Neural cell (in vitro differentiated cells): ENCODE results near the gene EGFL7. TPM values are rescaled to one million over a fixed set of nuclear protein-coding genes. Genes with fewer than 3 reads are reported as not detected.

ENCODE experiments used
- H2AFZ ChIP-seq: fragments of 200-600, 300-800 bp; sonication (generic), shearing (Covaris generic); 2 replicates; pipeline ENCODE4 v1.6.0; 2014; ENCODE audit warnings: low read depth, mild to moderate bottlenecking, antibody characterized with exemption, low read length, moderate library complexity
- H3F3A ChIP-seq: fragments of 200-600 bp; shearing (Covaris generic); 2 replicates; pipeline ENCODE4 v1.6.1; 2016; ENCODE audit warnings: mild to moderate bottlenecking, moderate library complexity, mixed read lengths, antibody characterized with exemption, low read length; ENCODE audit not compliant: insufficient read depth, poor library complexity, severe bottlenecking
- H3K27ac ChIP-seq: fragments of 200-600, 300-800 bp; sonication (generic), shearing (Covaris generic); 2 replicates; pipeline ENCODE4 v1.5.1; 2014; ENCODE audit warnings: mild to moderate bottlenecking, low read length, moderate library complexity
- H3K27me3 ChIP-seq: fragments of 300-800, 200-600 bp; sonication (generic), shearing (Covaris generic); 2 replicates; pipeline ENCODE4 v1.6.0; 2014; ENCODE audit warnings: mild to moderate bottlenecking, low read depth, low read length, moderate library complexity; ENCODE audit not compliant: insufficient read depth
- H3K36me3 ChIP-seq: fragments of 300-800, 200-600 bp; sonication (generic), shearing (Covaris generic); 2 replicates; pipeline ENCODE4 v1.5.1; 2014; ENCODE audit warnings: mild to moderate bottlenecking, antibody characterized with exemption, low read length, moderate library complexity; ENCODE audit not compliant: insufficient read depth
- H3K4me2 ChIP-seq: fragments of 300-800, 200-600 bp; sonication (generic), shearing (Covaris generic); 2 replicates; pipeline ENCODE4 v1.6.0; 2014; ENCODE audit warnings: mild to moderate bottlenecking, low read length
- H3K4me3 ChIP-seq: fragments of 300-800, 200-600 bp; sonication (generic), shearing (Covaris generic); 2 replicates; pipeline ENCODE4 v1.5.1; 2014; ENCODE audit warnings: mild to moderate bottlenecking, low read length, moderate library complexity
- H3K79me2 ChIP-seq: fragments of 200-600 bp; shearing (Covaris generic); replicated peaks from 2 replicates; pipeline ENCODE4 v1.6.0; 2014; ENCODE audit warnings: mild to moderate bottlenecking, low read length, moderate library complexity; ENCODE audit not compliant: insufficient read depth
- H3K9ac ChIP-seq: fragments of 300-800, 200-600 bp; sonication (generic), shearing (Covaris generic); 2 replicates; pipeline ENCODE4 v1.6.1; 2016; ENCODE audit warnings: mild to moderate bottlenecking, low read length, mixed read lengths
- H3K9me2 ChIP-seq: fragments of 200-600 bp; shearing (Covaris generic); 2 replicates; pipeline ENCODE4 v1.6.1; 2016; ENCODE audit warnings: mild to moderate bottlenecking, low read length, mixed read lengths; ENCODE audit not compliant: insufficient read depth
- H3K9me3 ChIP-seq: fragments of 200-600, 300-800 bp; sonication (generic), shearing (Covaris generic); 2 replicates; pipeline ENCODE4 v1.6.1; 2016; ENCODE audit warnings: mild to moderate bottlenecking, mixed run types, low read length, moderate library complexity, mixed read lengths
- H4K20me1 ChIP-seq: fragments of 200-600 bp; shearing (Covaris generic); 2 replicates; pipeline ENCODE4 v1.6.1; 2016; ENCODE audit warnings: mild to moderate bottlenecking, mixed run types; ENCODE audit not compliant: insufficient read depth
- CTCF ChIP-seq: fragments of 450-650 bp; IDR thresholded peaks from 2 replicates; pipeline ENCODE4 v1.5.1; 2014; ENCODE audit warnings: antibody characterized with exemption, mild to moderate bottlenecking, moderate library complexity; ENCODE audit not compliant: poor library complexity, severe bottlenecking
- EP300 ChIP-seq: fragments of 450-650 bp; conservative IDR thresholded peaks from 2 replicates; pipeline ENCODE4 v1.6.1; 2014; ENCODE audit warnings: antibody characterized with exemption, mild to moderate bottlenecking, moderate library complexity; ENCODE audit not compliant: poor library complexity, severe bottlenecking
- EZH2 ChIP-seq: fragments of 200-600, 300-800 bp; shearing (Covaris generic), sonication (generic); IDR thresholded peaks from 2 replicates; pipeline ENCODE4 v1.6.1; 2014; ENCODE audit warnings: antibody characterized with exemption, low read length, borderline replicate concordance, mild to moderate bottlenecking; ENCODE audit not compliant: insufficient read depth, poor library complexity, severe bottlenecking
- MXI1 ChIP-seq: fragments of 450-650 bp; conservative IDR thresholded peaks from 2 replicates; pipeline ENCODE4 v1.6.1; 2014; ENCODE audit warnings: antibody characterized with exemption, mild to moderate bottlenecking; ENCODE audit not compliant: poor library complexity, severe bottlenecking
- POLR2AphosphoS5 ChIP-seq: IDR thresholded peaks from 2 replicates; pipeline ENCODE4 v1.6.1; 2012
- RAD21 ChIP-seq: fragments of 450-650 bp; conservative IDR thresholded peaks from 2 replicates; pipeline ENCODE4 v1.6.1; 2014; ENCODE audit warnings: antibody characterized with exemption, mild to moderate bottlenecking, moderate library complexity
- REST ChIP-seq: IDR thresholded peaks from 2 replicates; pipeline ENCODE4 v1.6.1; 2012; ENCODE audit warnings: borderline replicate concordance
- SMC3 ChIP-seq: fragments of 450-650 bp; conservative IDR thresholded peaks from 2 replicates; pipeline ENCODE4 v1.6.1; 2014; ENCODE audit warnings: antibody characterized with exemption, mild to moderate bottlenecking, moderate library complexity; ENCODE audit not compliant: poor library complexity
- TAF1 ChIP-seq: IDR thresholded peaks from 2 replicates; pipeline ENCODE4 v1.6.1; 2012; ENCODE audit warnings: low read depth
- polyA plus RNA-seq: library from polyadenylated mRNA; depleted of rRNA; stranded (reverse); fragments of >200 nt; gene quantifications from 2 replicates; pipeline ENCODE4 v1.2.3, GENCODE V29; 2014

EGFL7 gene
- polyA plus RNA-seq, 1 donor from 2014 or later = 12.5 TPM

- TF ChIP-seq EZH2 (no peak), TAF1 (no peak), RAD21 (no peak), REST (no peak), POLR2AphosphoS5 (no peak), CTCF (no peak), MXI1 (no peak), SMC3 (no peak), EP300 (no peak)
- no peak overlapping the region for H3K4me2 ChIP-seq
- no peaks in the 10 kb centered on the region for H4K20me1 ChIP-seq
- H3K4me3 ChIP-seq = no peak overlapping the region
- no peaks in the 10 kb centered on the region for H3K36me3 ChIP-seq
- H3K9me2 ChIP-seq = no peaks in the 10 kb centered on the region
- no peaks in the 10 kb centered on the region for H3K9me3 ChIP-seq
- H3K27me3 ChIP-seq = no peaks in the 10 kb centered on the region
- H3K27ac ChIP-seq = no peak overlapping the region
- H3K9ac ChIP-seq = no peak overlapping the region
- H3K79me2 ChIP-seq = no peaks in the 10 kb centered on the region
- no peak overlapping the region for H2AFZ ChIP-seq
- H3F3A ChIP-seq = no peaks in the 10 kb centered on the region
Measured at GRCh38 chr9:136678624-136679023, 15.9 kb downstream of the EGFL7 start.

- no peaks in the 10 kb centered on the region for H3K9me3 ChIP-seq
- no peaks in the 10 kb centered on the region for H3K79me2 ChIP-seq
- no peaks in the 10 kb centered on the region for H3K36me3 ChIP-seq
- TF ChIP-seq RAD21 (no peak), EZH2 (no peak)
- H3F3A ChIP-seq = no peaks in the 10 kb centered on the region
- no peaks in the 10 kb centered on the region for H3K9me2 ChIP-seq
- no peak overlapping the region for H3K4me2 ChIP-seq
- H3K27me3 ChIP-seq = no peaks in the 10 kb centered on the region
- H3K4me3 ChIP-seq = no peak overlapping the region
- H4K20me1 ChIP-seq = no peaks in the 10 kb centered on the region
- H3K27ac ChIP-seq = no peak overlapping the region
- H3K9ac ChIP-seq = no peak overlapping the region
- H2AFZ ChIP-seq = no peak overlapping the region
Measured at GRCh38 chr9:136679431-136679941, 16.8 kb downstream of the EGFL7 start.

GRCh38 chr9:136681029-136681428 is 18.3 kb downstream of the EGFL7 start:
- no peaks in the 10 kb centered on the region for H3K9me3 ChIP-seq
- H3K4me2 ChIP-seq = no peak overlapping the region
- H3K27ac ChIP-seq = no peak overlapping the region
- H3K36me3 ChIP-seq = no peaks in the 10 kb centered on the region
- no peak overlapping the region for H3K4me3 ChIP-seq
- H2AFZ ChIP-seq = no peak overlapping the region
- peaks cover 11% of the 10 kb centered on the region for H3K27me3 ChIP-seq
- no peak for TF ChIP-seq REST
- no peak for TF ChIP-seq EP300
- TF ChIP-seq CTCF = no peak
- TF ChIP-seq EZH2 = no peak
- no peak for TF ChIP-seq MXI1
- TF ChIP-seq TAF1 = no peak
- H3K9me2 ChIP-seq = no peaks in the 10 kb centered on the region
- no peaks in the 10 kb centered on the region for H4K20me1 ChIP-seq
- no peaks in the 10 kb centered on the region for H3F3A ChIP-seq
- no peaks in the 10 kb centered on the region for H3K79me2 ChIP-seq
- no peak overlapping the region for H3K9ac ChIP-seq
